Liver (tissue), 3 donors: ENCODE results near the gene ANGPT4.

Source experiments
- ATF3 ChIP-seq: IDR thresholded peaks from 2 replicates; pipeline ENCODE4 v1.6.1; 2016; ENCODE audit warnings: antibody characterized with exemption
- CTCF ChIP-seq: fragments of 150-350 bp; IDR thresholded peaks from 2 replicates; pipeline ENCODE4 v1.5.1; 2017; ENCODE audit warnings: improper control_type of control experiment, low read depth, low read length; ENCODE audit not compliant: missing input control
- FOXA2 ChIP-seq: IDR thresholded peaks from 2 replicates; pipeline ENCODE4 v1.6.1; 2016; ENCODE audit warnings: antibody characterized with exemption
- GABPA ChIP-seq, 2 donors: IDR thresholded peaks in 1 of 2; conservative IDR thresholded peaks in 1 of 2; 2 replicates each; pipeline ENCODE4 v1.6.1; 2016; ENCODE audit warnings: antibody characterized with exemption in 2 of 2, mild to moderate bottlenecking in 1 of 2, moderate library complexity in 1 of 2
- MAX ChIP-seq: IDR thresholded peaks from 2 replicates; pipeline ENCODE4 v1.6.1; 2016; ENCODE audit warnings: antibody characterized with exemption
- RAD21 ChIP-seq, 2 donors: IDR thresholded peaks; 2 replicates each; pipeline ENCODE4 v1.6.1; 2016; ENCODE audit warnings: antibody characterized with exemption in 2 of 2, mild to moderate bottlenecking in 2 of 2
- RXRA ChIP-seq, 2 donors: IDR thresholded peaks; 2 replicates each; pipeline ENCODE4 v1.6.1; 2017 to 2018; ENCODE audit warnings: antibody characterized with exemption in 2 of 2, mild to moderate bottlenecking in 1 of 2
- YY1 ChIP-seq: IDR thresholded peaks from 2 replicates; pipeline ENCODE4 v1.6.1; 2016; ENCODE audit warnings: antibody characterized with exemption, mild to moderate bottlenecking
- donor health status: healthy.
- donor health status: healthy.

GRCh38 chr20:878511-879307, 37.4 kb downstream of the ANGPT4 start:
- TF ChIP-seq CTCF (no peak), GABPA (IDR thresholded peaks at IDR 0.05 in 1 of 2, conservative IDR thresholded peaks at IDR 0.05 in 1 of 2) (no peak), YY1 (no peak), RAD21 (IDR thresholded peaks at IDR 0.05) (no peak), MAX (no peak), RXRA (IDR thresholded peaks at IDR 0.05) (no peak), ATF3 (no peak), FOXA2 (no peak)
